Sigmoid colon (tissue), 4 donors: ENCODE results near the gene CSTF1.

Experiments used
- CTCF ChIP-seq, 4 experiments: fragments of 450-650 bp in 3 of 4; fragments of 200-600 bp in 1 of 4; IDR thresholded peaks; one replicate each; pipeline ENCODE4 v1.5.1; 2016 to 2019; ENCODE audit warnings: antibody characterized with exemption in 4 of 4, mild to moderate bottlenecking in 3 of 4, moderate library complexity in 2 of 4
- EP300 ChIP-seq, 4 donors: sonication (generic); formaldehyde crosslinking; IDR thresholded peaks; one replicate each; pipeline ENCODE4 v1.6.1; 2017; ENCODE audit warnings: antibody characterized with exemption in 4 of 4

- TF ChIP-seq CTCF (IDR thresholded peaks at IDR 0.05) (no peak), EP300 (IDR thresholded peaks at IDR 0.05) (no peak)
Measured at GRCh38 chr20:56431471-56431870, 39.0 kb downstream of the CSTF1 start.
